K562 (cell line): Measurements from ENCODE around the gene MYBPC3. TPM values are rescaled to one million over a fixed set of nuclear protein-coding genes. Genes with fewer than 3 reads are reported as not detected.

Source experiments
- ARNT ChIP-seq, 2 experiments: fragments of 450-650 bp; IDR thresholded peaks; 2 replicates each; pipeline ENCODE4 v1.6.1; 2016; ENCODE audit warnings: mild to moderate bottlenecking in 1 of 2
- ASH1L ChIP-seq: fragments of 450-650 bp; IDR thresholded peaks from 2 replicates; pipeline ENCODE4 v1.6.1; 2018; ENCODE audit warnings: borderline replicate concordance, mild to moderate bottlenecking, low read depth; ENCODE audit not compliant: partially characterized antibody
- BHLHE40 ChIP-seq: IDR thresholded peaks from 2 replicates; pipeline ENCODE4 v1.6.1; 2011; ENCODE audit warnings: low read length, improper control_type of control experiment
- ETV6 ChIP-seq, 3 experiments: fragments of 150-350 bp in 1 of 3; sonication (generic) in 1 of 3; formaldehyde crosslinking in 1 of 3; IDR thresholded peaks; 2 replicates each; pipeline versions ENCODE4 v1.6.1 to v1.8.0; 2014 to 2022; ENCODE audit warnings: borderline replicate concordance in 2 of 3, low read depth in 2 of 3, antibody characterized with exemption in 1 of 3, low read length in 1 of 3, mild to moderate bottlenecking in 1 of 3, missing genetic modification reagents in 1 of 3
- FOXP1 ChIP-seq: sonication (generic); formaldehyde crosslinking; IDR thresholded peaks from 2 replicates; pipeline ENCODE4 v1.8.0; 2022; ENCODE audit warnings: mild to moderate bottlenecking, missing genetic modification reagents
- PHF20 ChIP-seq: fragments of 450-650 bp; IDR thresholded peaks from 2 replicates; pipeline ENCODE4 v1.6.1; 2018; ENCODE audit not compliant: partially characterized antibody
- SETDB1 ChIP-seq: IDR thresholded peaks from one replicate; pipeline ENCODE4 v1.6.1; 2012; ENCODE audit warnings: low read length, control low read depth, inconsistent platforms
- ZNF830 ChIP-seq: fragments of 250-450 bp; sonication (Bioruptor Pico); IDR thresholded peaks from 2 replicates; pipeline ENCODE4 v1.5.0; 2021; ENCODE audit warnings: mild to moderate bottlenecking
- polyA plus RNA-seq, 8 experiments: library from polyadenylated mRNA; depleted of rRNA in 4 of 8; stranded (reverse) in 5 of 8; unstranded in 3 of 8; fragments of >200 nt; fragmentation: Nextera tagmentation in 2 of 8; fragmentation: Illumina TruSeq in 1 of 8; extraction: Ambion mirVana in 2 of 8; extraction: Trizol in 1 of 8; gene quantifications; 2 replicates each; pipeline versions ENCODE4 v1.2.1 to v1.2.3, GENCODE V29; 2011 to 2014; ENCODE audit warnings: inconsistent platforms in 1 of 8, missing spikeins in 1 of 8
- total RNA-seq, 7 experiments: library from RNA; depleted of rRNA in 6 of 7; stranded (reverse); fragments of >200 nt in 6 of 7; fragmentation: Illumina TruSeq in 2 of 7; extraction: Trizol in 2 of 7; gene quantifications; 2 replicates each; pipeline versions ENCODE4 v1.2.1 to v1.2.3, GENCODE V29; 2011 to 2021; ENCODE audit warnings: low replicate concordance in 1 of 7
- TF ChIP-seq, protein P1 (sequence below): fragments of 450-650 bp; formaldehyde crosslinking; IDR thresholded peaks from 2 replicates; pipeline ENCODE4 v1.4.0; 2022; ENCODE audit warnings: missing genetic modification characterization
- TF ChIP-seq, protein P2 (sequence below): fragments of 200-400 bp; formaldehyde crosslinking; IDR thresholded peaks from 2 replicates; pipeline ENCODE4 v1.6.1; 2017; ENCODE audit warnings: mild to moderate bottlenecking, low read depth, low read length, moderate library complexity
- TF ChIP-seq, protein P3 (sequence below), 3 experiments: fragments of 200-800 bp in 1 of 3; sonication (Bioruptor generic) in 1 of 3; sonication (generic) in 1 of 3; formaldehyde crosslinking in 1 of 3; IDR thresholded peaks; 2 replicates each; pipeline versions ENCODE4 v1.6.1 to v1.8.0; 2016 to 2022; ENCODE audit warnings: mild to moderate bottlenecking in 2 of 3, missing compliant biosample characterization in 2 of 3, missing genetic modification characterization in 2 of 3, missing genetic modification reagents in 1 of 3
- TF ChIP-seq, protein P4 (sequence below): fragments of 250-450 bp; sonication (Bioruptor Pico); IDR thresholded peaks from 2 replicates; pipeline ENCODE4 v1.5.0; 2021; ENCODE audit warnings: mild to moderate bottlenecking, borderline replicate concordance
- TF ChIP-seq, protein P5 (sequence below): fragments of 250-450 bp; sonication (Bioruptor Pico); IDR thresholded peaks from 2 replicates; pipeline ENCODE4 v1.8.0; 2022; ENCODE audit warnings: inconsistent platforms, mild to moderate bottlenecking, moderate library complexity, borderline replicate concordance

Gene MYBPC3
- total and polyA plus RNA-seq, 9 of the 15 experiments (the other 6 are each of a cell fraction or from before 2014, with no cell fraction given), result 0.01 TPM; not detected in 8

DNA sequence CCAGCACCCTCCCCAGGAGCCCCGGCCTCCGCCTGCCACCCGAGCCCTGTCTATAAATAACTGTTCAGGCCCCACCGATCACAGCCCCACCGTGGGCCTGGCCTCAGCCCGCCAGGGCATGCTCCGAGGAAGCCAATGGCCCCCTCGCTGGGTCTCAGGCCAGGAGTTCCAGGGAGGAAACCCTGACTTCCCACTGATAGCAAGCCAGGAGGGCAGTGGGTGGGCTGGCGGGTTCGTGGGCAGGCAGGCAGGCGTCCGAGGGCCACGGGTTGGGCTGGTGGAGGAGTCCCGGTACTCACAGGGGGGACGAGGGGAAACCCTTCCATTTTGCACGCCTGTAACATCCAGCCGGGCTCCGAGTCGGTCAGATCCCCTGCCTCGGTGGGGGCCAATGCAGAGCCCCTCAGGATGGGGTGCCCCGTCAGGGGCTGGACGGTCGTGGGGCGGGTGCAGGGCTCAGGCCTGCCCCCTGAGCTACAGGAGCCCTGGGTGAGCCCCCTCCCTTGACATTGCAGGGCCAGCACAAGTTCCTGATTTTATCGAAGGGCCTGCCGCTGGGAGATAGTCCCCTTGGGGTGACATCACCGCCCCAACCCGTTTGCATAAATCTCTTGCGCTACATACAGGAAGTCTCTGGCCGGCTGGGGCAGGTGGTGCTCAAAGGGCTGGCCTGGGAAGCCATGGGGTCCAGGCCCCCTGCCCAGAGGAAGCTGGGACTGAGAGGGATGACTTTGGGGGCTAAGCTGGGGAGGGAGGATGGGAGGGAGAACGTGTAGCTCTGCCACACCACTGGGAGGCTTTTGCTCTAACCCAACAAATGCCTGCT is 25.7 kb upstream of the MYBPC3 start, which contains the start of gene SPI1 (continued):
- TF ChIP-seq, protein P1, sequence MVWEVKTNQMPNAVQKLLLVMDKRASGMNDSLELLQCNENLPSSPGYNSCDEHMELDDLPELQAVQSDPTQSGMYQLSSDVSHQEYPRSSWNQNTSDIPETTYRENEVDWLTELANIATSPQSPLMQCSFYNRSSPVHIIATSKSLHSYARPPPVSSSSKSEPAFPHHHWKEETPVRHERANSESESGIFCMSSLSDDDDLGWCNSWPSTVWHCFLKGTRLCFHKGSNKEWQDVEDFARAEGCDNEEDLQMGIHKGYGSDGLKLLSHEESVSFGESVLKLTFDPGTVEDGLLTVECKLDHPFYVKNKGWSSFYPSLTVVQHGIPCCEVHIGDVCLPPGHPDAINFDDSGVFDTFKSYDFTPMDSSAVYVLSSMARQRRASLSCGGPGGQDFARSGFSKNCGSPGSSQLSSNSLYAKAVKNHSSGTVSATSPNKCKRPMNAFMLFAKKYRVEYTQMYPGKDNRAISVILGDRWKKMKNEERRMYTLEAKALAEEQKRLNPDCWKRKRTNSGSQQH, result 0 out of 2 replicates have a peak, but pooled peaks have one; percentile 3
- TF ChIP-seq ASH1L, result no peak
- TF ChIP-seq ARNT (IDR thresholded peaks at IDR 0.05), result no peak
- TF ChIP-seq SETDB1, result no peak
- TF ChIP-seq, protein P2, sequence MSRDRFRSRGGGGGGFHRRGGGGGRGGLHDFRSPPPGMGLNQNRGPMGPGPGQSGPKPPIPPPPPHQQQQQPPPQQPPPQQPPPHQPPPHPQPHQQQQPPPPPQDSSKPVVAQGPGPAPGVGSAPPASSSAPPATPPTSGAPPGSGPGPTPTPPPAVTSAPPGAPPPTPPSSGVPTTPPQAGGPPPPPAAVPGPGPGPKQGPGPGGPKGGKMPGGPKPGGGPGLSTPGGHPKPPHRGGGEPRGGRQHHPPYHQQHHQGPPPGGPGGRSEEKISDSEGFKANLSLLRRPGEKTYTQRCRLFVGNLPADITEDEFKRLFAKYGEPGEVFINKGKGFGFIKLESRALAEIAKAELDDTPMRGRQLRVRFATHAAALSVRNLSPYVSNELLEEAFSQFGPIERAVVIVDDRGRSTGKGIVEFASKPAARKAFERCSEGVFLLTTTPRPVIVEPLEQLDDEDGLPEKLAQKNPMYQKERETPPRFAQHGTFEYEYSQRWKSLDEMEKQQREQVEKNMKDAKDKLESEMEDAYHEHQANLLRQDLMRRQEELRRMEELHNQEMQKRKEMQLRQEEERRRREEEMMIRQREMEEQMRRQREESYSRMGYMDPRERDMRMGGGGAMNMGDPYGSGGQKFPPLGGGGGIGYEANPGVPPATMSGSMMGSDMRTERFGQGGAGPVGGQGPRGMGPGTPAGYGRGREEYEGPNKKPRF, result no peak
- TF ChIP-seq, protein P3, sequence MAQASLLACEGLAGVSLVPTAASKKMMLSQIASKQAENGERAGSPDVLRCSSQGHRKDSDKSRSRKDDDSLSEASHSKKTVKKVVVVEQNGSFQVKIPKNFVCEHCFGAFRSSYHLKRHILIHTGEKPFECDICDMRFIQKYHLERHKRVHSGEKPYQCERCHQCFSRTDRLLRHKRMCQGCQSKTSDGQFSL (CRISPR knock-in tag; IDR thresholded peaks at IDR 0.05), result no peak
- TF ChIP-seq, protein P3 (tag; IDR thresholded peaks at IDR 0.05), result no peak
- 0 out of 4 replicates have a peak, but pooled peaks of 1 of the 2 experiments have one; percentile 36 for TF ChIP-seq ETV6 (IDR thresholded peaks at IDR 0.05; ENCODE audit: borderline replicate concordance in 1 of 2, low read depth in 2 of 2, low read length in 1 of 2)
- TF ChIP-seq ETV6 (CRISPR knock-in tag; IDR thresholded peaks at IDR 0.05; ENCODE audit: borderline replicate concordance), result no peak
- TF ChIP-seq, protein P4, sequence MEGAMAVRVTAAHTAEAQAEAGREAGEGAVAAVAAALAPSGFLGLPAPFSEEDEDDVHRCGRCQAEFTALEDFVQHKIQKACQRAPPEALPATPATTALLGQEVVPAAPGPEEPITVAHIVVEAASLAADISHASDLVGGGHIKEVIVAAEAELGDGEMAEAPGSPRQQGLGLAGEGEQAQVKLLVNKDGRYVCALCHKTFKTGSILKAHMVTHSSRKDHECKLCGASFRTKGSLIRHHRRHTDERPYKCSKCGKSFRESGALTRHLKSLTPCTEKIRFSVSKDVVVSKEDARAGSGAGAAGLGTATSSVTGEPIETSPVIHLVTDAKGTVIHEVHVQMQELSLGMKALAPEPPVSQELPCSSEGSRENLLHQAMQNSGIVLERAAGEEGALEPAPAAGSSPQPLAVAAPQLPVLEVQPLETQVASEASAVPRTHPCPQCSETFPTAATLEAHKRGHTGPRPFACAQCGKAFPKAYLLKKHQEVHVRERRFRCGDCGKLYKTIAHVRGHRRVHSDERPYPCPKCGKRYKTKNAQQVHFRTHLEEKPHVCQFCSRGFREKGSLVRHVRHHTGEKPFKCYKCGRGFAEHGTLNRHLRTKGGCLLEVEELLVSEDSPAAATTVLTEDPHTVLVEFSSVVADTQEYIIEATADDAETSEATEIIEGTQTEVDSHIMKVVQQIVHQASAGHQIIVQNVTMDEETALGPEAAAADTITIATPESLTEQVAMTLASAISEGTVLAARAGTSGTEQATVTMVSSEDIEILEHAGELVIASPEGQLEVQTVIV (CRISPR knock-in tag), result no peak
- TF ChIP-seq FOXP1 (CRISPR knock-in tag), result no peak
- peak; percentile 95 for TF ChIP-seq BHLHE40
- peak; percentile 78 for TF ChIP-seq PHF20
- TF ChIP-seq, protein P5, sequence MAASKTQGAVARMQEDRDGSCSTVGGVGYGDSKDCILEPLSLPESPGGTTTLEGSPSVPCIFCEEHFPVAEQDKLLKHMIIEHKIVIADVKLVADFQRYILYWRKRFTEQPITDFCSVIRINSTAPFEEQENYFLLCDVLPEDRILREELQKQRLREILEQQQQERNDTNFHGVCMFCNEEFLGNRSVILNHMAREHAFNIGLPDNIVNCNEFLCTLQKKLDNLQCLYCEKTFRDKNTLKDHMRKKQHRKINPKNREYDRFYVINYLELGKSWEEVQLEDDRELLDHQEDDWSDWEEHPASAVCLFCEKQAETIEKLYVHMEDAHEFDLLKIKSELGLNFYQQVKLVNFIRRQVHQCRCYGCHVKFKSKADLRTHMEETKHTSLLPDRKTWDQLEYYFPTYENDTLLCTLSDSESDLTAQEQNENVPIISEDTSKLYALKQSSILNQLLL, result no peak
- no peak for TF ChIP-seq ZNF830
